GM12891 (cell line): ENCODE data around the gene RAP1B.

Experiments used
- PAX5 ChIP-seq: IDR thresholded peaks from 2 replicates; pipeline ENCODE4 v1.6.1; 2011; ENCODE audit warnings: low read length, moderate library complexity, mild to moderate bottlenecking; ENCODE audit not compliant: insufficient read depth, severe bottlenecking
- POLR2A ChIP-seq: IDR thresholded peaks from 2 replicates; pipeline ENCODE4 v1.6.1; 2011; ENCODE audit warnings: low read depth, low read length, control low read depth
- POLR2AphosphoS5 ChIP-seq: IDR thresholded peaks from 2 replicates; pipeline ENCODE4 v1.6.1; 2011; ENCODE audit warnings: low read depth, low read length, control low read depth
- POU2F2 ChIP-seq: IDR thresholded peaks from 2 replicates; pipeline ENCODE4 v1.6.1; 2011; ENCODE audit warnings: low read depth, mild to moderate bottlenecking, control low read depth, low read length, moderate library complexity
- TAF1 ChIP-seq: IDR thresholded peaks from 2 replicates; pipeline ENCODE4 v1.6.1; 2011; ENCODE audit warnings: low read depth, low read length, control low read depth

DNA sequence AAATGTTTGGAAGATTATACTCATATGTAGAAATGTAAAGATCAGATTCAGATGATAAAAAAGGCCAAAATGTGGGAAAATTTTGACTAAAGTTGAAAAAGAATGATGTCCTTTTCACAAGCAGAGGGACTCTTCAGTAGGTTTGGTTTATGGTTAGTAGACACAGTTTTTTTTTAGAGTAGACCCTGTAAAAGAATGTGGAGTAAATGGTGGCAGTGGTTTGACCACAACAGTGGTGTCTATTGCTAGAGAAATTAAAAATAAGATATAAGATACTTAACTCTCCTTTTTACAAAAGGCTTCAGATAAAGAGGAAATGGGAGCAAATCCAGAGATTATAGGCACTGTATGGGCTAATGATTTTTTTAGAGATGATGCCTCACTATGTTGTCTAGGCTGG lies 21.8 kb downstream of the RAP1B start:
- TF ChIP-seq POLR2A (no peak), POLR2AphosphoS5 (no peak), TAF1 (no peak), PAX5 (no peak), POU2F2 (no peak)
